SU-DHL-6 (cell line): ENCODE measurements around the gene RBP4.

Source experiments
- EZH2phosphoT487 ChIP-seq: fragments of 200-600 bp; sonication (generic), shearing (Covaris generic); conservative IDR thresholded peaks from 2 replicates; pipeline ENCODE4 v1.6.1; 2018; ENCODE audit warnings: mild to moderate bottlenecking, antibody characterized with exemption, low read length, moderate library complexity, mixed read lengths
- TF ChIP-seq, protein P1 (sequence below): fragments of 200-600 bp; sonication (generic); IDR thresholded peaks from one replicate; pipeline ENCODE4 v1.5.1; 2017; ENCODE audit warnings: antibody characterized with exemption, mild to moderate bottlenecking, low read length, moderate library complexity; ENCODE audit not compliant: insufficient read depth, poor library complexity, severe bottlenecking

DNA sequence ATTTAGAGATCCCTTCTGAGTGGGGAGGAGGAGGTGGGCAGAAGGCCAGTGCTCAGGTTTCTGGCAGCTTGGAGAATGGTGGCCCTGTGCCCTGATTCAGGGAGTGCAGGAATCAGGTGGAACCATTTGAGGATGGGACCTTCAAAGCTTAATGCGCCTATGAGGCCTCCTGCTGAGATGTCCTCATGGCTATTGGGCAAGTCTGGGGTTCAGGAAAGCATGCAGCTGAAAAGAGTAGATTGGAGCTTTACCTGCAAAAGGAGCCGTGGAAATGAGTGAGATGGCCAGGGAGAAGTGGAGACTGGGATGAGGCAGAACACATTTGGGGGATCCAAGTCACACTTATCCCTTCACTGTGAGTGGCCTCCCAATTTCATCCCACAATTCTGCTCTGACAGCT lies 28.4 kb downstream of the RBP4 start:
- TF ChIP-seq, protein P1, sequence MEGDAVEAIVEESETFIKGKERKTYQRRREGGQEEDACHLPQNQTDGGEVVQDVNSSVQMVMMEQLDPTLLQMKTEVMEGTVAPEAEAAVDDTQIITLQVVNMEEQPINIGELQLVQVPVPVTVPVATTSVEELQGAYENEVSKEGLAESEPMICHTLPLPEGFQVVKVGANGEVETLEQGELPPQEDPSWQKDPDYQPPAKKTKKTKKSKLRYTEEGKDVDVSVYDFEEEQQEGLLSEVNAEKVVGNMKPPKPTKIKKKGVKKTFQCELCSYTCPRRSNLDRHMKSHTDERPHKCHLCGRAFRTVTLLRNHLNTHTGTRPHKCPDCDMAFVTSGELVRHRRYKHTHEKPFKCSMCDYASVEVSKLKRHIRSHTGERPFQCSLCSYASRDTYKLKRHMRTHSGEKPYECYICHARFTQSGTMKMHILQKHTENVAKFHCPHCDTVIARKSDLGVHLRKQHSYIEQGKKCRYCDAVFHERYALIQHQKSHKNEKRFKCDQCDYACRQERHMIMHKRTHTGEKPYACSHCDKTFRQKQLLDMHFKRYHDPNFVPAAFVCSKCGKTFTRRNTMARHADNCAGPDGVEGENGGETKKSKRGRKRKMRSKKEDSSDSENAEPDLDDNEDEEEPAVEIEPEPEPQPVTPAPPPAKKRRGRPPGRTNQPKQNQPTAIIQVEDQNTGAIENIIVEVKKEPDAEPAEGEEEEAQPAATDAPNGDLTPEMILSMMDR, result no peak
- TF ChIP-seq EZH2phosphoT487, result no peak
